ENCODE results near the gene RNF14. TPM values are rescaled to one million over a fixed set of nuclear protein-coding genes. Genes with fewer than 3 reads are reported as not detected.

Gene RNF14
- total and polyA plus RNA-seq, 9 of the 15 experiments (the other 6 are each of a cell fraction or from before 2014, with no cell fraction given) = 36.3 to 140 (median 75.1) TPM

DNA sequence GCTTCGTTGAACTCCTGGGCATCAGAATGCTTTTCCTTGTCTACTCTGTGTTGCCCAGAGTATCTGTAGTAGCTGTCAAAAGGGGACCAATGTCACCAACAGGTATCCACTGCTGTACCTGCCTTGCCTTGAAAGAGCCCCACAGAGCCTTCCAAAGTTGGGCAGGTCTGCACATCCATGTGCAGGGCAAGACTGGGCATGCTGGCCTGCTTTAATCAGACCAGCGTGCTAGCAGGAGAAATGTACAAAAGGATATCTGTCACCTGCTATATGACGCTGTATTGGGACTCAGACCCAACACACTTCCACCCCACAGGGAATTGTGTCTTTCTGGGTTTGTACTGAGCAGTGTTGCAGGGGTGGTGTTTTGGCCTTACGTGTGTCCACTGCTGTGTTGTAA lies 33.4 kb upstream of the RNF14 start:
- Histone ChIP-seq H3K9me1 (ENCODE audit: control insufficient read depth, insufficient read depth, low read length) (peaks cover 3% of the 10 kb centered on the region), H2AFZ (ENCODE audit: low read depth, low read length) (no peak overlapping the region), H3K4me2 (ENCODE audit: insufficient read depth, low read length) (no peak overlapping the region), H4K20me1 (replicated peaks; ENCODE audit: control insufficient read depth, insufficient read depth, low read length) (0 out of 2 replicates have a peak, but pooled peaks cover 4% of the 10 kb centered on the region), H3K36me3 (ENCODE audit: control insufficient read depth, insufficient read depth, low read length) (peaks cover 81% of the 10 kb centered on the region), H3K4me3 (no peak overlapping the region), H3K79me2 (ENCODE audit: control insufficient read depth, insufficient read depth, low read length) (no peaks in the 10 kb centered on the region), H3K4me1 (replicated peaks in 1 of 2; ENCODE audit: control insufficient read depth in 2 of 2, insufficient read depth in 2 of 2, low read length in 2 of 2) (no peaks in the 10 kb centered on the region), H3K27ac (ENCODE audit: extremely low read depth, low read depth, low read length) (no peak overlapping the region), H3K9ac (ENCODE audit: insufficient read depth in 1 of 2, low read depth in 2 of 2, low read length in 2 of 2) (no peak overlapping the region), H3K9me3 (replicated peaks; ENCODE audit: control insufficient read depth, insufficient read depth, low read depth, low read length) (no peaks in the 10 kb centered on the region), H3K27me3 (ENCODE audit: control insufficient read depth in 2 of 2, insufficient read depth in 2 of 2, low read length in 2 of 2) (no peaks in the 10 kb centered on the region)
- BruUV-seq (replicated peaks) = no TSS peak
- WGBS (ENCODE audit: insufficient coverage, low coverage, missing lambda C conversion rate) = 86% methylated on average over 4 of the region's 4 CpGs
- no peak for FAIRE-seq
- no peak for TF ChIP-seq CTBP1 (IDR thresholded peaks at IDR 0.05; ENCODE audit: borderline replicate concordance)
- TF ChIP-seq RAD21 (CRISPR knock-in tag; conservative IDR thresholded peaks at IDR 0.05 in 1 of 2, IDR thresholded peaks at IDR 0.05 in 1 of 2) = no peak
- TF ChIP-seq FOXA1 (IDR thresholded peaks at IDR 0.05; ENCODE audit: borderline replicate concordance) = no peak
- no peak for TF ChIP-seq ZBED1 (IDR thresholded peaks at IDR 0.05)
- TF ChIP-seq NFE2 (IDR thresholded peaks at IDR 0.05; ENCODE audit: low read depth) = no peak
- TF ChIP-seq ZNF184 (CRISPR knock-in tag; IDR thresholded peaks at IDR 0.05) = no peak
- no peak for TF ChIP-seq ZNF212 (CRISPR knock-in tag; IDR thresholded peaks at IDR 0.05)
- TF ChIP-seq ILF3 (IDR thresholded peaks at IDR 0.05; ENCODE audit: borderline replicate concordance) = no peak
- no peak for TF ChIP-seq PHTF2 (CRISPR knock-in tag; IDR thresholded peaks at IDR 0.05)
- TF ChIP-seq SRSF1 (IDR thresholded peaks at IDR 0.05; ENCODE audit: low read depth, low read length) = no peak
- CTCF ChIA-PET (ENCODE audit: low intra/inter-chr PET ratio) = no interaction called here
- in situ Hi-C loops (cut with MboI) = no loop called here
- POLR2A ChIA-PET = interaction anchor here (2.6 kb wide), 1 partner anchor 9 kb away, joined by 13 read pairs; no protein-coding TSS in a partner anchor
- no peak for DNase-seq (ENCODE audit: extremely low read depth in 1 of 4, low spot score in 3 of 4)
- intact Hi-C loops (cut with micrococcal nuclease) = no loop called here
- ATAC-seq = no peak

Measured in K562 (cell line).